HL-60/S4 (cell line): Measurements from ENCODE around the gene BSN.
"Not testable (repeated sequence)": the region's sequence is repeated elsewhere in the genome, so short reads cannot be mapped to it uniquely, and the experiment has no call there.

Experiments used
- in situ Hi-C: fragments of 300-500 bp; cut with MboI; formaldehyde crosslinking; loops from 2 replicates; pipeline ENCODE4 v1.14.3; 2022; ENCODE audit warnings: low sequenced_read_pairs

BSN gene

DNA sequence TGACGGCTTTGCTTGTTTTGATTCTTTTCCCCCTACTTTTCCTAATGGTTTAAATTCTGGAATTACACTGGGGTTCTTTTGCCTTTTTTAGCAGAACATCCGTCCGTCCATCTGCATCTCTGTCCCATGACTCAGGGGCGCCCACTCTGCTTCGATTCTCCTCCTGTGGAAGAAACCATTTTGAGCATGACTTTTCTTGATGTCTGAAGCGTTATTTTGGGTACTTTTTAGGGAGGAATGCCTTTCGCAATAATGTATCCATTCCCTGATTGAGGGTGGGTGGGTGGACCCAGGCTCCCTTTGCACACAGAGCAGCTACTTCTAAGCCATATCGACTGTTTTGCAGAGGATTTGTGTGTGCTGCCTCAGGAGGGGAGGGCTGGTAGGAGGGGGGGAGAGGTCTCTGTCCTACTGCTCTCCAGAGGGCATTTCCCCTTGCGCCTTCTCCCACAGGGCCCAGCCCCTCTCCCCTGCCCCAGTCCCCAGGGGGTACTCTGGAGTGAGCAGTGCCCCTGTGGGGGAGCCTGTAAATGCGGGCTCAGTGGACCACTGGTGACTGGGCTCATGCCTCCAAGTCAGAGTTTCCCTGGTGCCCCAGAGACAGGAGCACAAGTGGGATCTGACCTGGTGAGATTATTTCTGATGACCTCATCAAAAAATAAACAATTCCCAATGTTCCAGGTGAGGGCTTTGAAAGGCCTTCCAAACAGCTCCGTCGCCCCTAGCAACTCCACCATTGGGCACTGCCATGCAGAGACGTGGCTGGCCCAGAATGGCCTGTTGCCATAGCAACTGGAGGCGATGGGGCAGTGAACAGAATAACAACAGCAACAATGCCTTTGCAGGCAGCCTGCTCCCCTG, 19.5 kb upstream of the BSN start:
- in situ Hi-C loops: loop anchor here (25.0 kb wide), 1 partner anchor 127 kb away; the partner anchor contains the start of gene APEH

DNA sequence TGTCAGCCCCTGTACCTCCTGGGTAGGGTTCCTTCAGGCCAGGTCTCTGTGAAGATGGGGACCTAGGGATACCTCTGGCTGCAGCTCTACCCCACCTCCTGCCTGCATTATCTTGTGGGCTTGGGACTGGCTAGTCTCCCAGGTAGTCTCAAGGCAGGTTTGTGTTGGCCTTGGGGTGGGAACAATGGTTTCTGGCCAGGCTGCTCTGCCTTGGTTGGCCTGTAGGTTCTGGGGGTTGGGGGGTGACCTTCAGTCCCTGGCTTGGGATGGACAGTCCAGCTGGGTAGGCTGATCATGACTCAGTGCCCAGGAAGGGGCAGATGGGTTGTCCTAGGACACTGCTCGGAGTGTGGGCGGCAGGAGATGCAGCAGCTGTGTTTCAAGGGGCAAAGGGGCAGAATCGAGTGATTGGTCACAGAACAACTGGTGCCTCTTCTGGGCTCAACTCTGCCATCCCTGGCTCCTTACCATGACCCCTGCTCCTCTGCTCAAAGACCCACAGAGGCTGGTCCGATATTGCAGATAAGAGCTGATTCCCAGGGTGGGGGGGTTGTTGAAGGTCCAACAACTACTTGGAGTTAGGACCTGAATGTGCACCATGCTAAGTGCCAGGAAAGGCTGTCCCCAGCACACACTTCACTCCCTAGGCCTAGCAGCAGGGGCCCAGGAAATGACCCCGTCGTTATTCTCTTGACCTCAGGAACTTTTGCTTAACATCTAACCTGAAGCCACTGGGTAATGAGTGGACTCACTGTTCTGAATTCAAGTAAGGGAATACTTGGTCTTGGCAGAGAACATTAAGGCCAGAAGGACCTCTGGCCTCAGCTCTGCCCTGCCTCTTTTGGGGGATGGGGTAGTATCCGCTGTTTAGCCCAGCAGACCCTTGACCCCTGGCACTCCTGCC, 18.1 kb upstream of the BSN start:
- in situ Hi-C loops: loop anchor here (25.0 kb wide), 1 partner anchor 126 kb away; the partner anchor contains the start of gene APEH

DNA sequence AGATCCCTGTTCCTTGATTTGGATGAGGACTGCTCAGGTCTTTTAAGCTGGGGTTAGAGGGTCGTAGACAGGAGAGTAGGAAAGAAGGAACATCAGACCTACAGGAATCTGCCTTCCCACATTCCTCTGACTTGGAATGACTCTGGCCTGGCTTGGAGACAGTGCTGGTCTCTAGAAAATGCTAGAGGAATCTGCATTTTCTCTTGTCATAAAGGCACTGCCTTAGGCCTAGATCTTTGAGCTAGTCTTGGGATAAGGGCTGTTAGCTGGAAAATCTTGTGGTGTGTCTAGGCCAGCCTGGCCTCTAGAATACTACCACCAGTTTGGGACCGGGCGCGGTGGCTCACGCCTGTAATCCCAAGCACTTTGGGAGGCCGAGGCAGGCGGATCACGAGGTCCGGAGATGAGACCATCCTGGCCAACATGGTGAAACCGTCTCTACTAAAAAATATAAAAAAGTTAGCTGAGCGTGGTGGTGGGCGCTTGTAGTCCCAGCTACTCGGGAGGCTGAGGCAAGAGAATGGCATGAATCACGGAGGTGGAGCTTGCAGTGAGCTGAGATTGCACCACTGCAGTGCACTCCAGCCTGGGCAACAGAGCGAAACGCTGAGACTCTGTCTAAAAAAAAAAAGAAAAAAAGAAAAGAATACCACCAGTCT, 17.3 kb upstream of the BSN start:
- in situ Hi-C loops: loop anchor here (25.0 kb wide), 1 partner anchor 125 kb away; the partner anchor contains the start of gene APEH

DNA sequence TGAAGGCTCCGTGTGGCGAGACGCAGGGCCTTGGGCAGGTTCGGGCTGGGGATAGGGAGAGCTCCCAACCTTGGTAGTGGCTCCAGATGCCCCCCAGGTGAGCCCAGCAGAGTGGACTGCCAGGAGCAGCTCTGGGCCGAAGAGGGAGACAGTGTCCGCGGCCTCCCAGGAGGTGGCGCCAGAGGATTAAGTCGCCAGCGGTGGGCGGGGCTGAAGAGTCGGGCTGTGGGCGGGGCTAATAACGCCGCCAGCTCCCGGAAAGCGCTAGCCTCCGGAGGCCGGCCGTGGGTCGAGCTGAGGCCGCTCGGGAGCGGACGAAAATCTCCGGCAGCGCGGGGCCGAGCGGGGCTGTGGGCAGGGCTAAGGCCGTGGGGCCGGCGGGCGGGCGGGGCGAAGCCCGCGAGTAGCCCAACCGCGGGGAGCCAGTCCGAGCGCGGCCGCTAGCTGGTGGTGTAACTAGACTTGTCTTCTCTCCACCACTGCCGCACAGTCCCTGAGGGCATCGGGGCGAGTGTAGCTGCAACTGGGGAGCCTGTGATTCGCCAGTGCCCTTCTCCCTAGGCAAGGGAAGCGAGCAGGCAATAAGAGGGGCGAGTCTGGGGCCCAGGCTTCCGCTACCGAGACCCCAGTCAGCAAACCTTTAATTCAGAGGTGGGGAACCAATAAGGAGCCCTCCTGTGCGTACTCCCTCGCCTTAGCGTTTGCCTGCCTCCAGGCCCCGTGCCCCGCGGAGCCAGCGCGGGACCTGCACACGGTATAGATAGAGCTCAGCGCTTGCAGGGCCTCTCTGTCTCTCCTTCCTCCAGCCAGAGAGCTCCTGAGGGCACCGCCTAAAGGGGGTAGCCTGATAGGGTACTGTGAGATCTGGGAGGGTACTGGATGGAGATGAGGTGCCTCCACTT, 14.4 kb upstream of the BSN start:
- in situ Hi-C loops: loop anchor here (25.0 kb wide), 1 partner anchor 122 kb away; the partner anchor contains the start of gene APEH

DNA sequence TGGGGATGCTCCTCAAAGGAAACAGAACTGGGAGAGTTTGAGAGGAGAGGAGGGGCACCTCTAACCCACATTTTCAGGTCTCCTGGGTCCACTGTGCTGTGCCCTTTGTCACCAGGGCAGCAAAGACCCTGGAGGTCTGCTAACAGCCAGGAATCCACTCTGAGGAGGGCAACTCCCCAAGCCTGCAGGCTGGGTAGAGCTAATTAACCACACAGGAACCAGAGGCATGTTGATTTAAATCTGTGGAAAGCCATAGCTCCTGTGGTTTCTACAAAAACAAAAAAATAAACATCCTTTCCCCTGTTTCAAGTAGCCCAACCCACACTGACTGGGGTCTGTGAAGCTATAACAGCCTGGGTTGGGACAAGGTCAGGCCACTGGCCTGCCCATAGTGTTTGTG, 2.2 kb upstream of the BSN start:
- in situ Hi-C loops: no loop called here

DNA sequence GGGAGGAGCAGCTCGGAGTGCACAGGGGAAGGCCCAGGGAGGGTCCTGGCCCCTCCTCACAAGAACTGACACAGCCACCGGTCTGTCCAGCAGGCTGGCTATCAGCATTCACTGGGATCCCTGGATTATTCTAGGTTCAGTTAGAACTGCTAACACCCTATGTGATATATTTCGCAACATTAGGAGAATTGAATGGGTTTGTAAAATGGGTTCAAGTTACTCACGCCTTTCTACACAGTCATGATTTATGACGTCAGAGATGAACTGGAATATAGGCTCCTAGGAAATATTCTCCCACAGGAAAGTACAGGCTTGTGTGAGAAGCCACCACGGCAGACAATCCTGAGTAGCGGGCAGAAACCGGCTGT, 969 bp upstream of the BSN start:
- in situ Hi-C loops: no loop called here

DNA sequence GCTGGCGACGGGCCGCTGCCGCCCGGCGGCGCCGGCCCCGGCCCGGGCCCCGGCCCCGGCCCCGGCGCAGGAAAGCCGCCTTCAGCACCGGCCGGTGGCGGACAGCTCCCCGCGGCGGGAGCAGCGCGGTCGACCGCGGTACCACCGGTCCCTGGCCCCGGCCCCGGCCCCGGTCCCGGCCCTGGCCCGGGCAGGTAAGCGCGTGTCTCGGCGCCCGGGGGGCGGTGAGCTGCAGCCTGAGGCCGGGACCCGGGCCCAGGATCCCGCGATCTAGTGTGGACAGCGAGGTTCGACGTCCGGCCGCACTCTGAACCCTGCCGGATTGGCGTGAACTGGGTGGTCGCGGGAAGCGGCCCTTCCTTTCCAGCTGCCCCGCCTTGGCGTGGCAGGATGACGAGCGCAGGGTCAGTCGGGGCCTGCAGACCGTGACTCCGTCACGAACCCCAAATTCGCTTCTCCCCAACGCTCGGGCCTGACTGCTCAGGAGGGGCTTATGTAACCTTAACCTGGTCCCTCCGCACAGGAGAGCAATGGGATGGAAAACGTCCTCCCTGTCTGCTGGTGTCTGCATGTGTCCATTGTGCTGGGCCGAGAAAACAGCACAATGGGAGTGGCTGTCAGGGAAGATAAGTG, 472 bp downstream of the BSN start:
- in situ Hi-C loops: no loop called here

DNA sequence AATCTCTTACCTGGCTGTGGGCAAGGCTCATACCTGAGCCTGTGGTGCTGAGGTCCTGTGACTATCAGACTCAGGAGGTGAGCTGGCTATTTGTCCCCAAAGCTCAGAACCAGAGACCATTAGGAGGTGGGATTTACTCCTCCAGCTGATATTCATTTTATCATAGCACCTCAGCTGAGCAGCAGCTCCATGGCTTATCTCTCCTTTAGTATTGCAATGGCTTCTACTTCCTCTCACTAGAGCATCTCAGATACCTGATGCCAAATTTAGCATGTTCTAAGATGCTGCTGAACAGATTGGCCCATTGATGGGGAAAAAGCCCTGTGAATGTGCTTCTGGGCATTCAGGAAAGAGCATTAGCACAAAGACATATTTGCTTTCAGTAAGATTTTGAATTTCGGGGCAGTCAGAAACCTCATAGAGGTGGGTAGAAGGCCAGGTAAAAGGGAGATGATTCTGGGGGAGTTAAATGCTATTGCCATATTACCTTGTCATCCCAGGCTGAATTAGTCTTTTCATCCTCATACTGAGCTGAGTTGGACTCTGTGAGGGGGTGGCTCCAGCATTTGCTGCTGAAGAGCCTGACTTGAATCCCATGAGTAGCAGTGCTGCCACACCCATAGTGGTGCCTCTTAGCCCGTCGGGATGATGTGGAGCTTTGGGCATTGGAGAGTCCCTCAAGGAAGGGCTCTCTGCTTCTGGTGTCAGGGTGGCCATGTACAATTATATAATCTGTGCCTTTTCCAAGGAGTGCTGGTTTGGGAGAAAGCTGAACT, 2.4 kb downstream of the BSN start:
- in situ Hi-C loops: no loop called here

DNA sequence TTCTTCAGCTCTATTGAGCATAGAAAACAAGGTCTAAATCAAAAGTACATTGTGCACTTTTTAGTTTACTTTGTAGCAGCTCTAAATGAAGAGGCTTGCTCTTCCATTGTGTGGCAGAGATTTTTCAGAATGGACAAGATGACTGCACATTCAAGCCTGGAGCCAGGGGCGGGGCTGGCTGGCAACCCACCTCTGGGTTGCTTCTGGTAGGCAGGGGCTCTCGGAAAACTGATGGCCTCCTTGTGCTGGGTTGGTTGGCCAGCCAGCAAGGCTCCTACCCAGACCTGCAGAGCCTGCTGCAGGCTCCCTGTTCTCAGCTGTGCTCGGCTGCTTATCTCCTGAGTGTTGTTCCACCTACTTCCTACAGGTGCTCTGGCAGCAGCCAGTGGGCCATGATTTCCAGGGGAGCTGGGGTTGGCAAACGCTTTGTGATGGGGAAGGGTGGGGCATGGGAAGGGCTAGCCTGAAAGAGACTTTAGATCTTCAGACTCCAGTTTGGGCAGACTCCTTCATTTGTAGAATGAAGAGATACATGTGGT, 8.8 kb downstream of the BSN start:
- in situ Hi-C loops: no loop called here

DNA sequence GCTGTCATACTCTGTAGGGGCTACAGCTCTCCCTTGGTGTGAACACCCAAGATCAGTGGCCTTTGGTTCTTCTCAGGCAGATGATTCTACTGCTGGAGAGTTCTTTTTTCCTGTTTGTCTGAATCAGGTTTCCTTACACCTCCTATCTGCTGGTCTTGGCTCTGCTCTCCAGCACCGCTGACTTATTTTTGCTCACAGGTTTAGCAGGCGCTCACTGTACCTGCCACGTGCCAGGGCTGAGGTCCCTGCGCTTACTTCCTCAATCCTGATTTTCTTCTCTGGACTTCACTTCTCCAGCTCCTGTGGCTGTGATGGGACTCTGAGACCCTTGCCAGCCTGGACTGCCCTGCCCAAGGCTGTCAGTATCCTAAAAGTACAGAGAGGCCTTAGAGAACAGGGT, 9.5 kb downstream of the BSN start:
- in situ Hi-C loops: no loop called here

DNA sequence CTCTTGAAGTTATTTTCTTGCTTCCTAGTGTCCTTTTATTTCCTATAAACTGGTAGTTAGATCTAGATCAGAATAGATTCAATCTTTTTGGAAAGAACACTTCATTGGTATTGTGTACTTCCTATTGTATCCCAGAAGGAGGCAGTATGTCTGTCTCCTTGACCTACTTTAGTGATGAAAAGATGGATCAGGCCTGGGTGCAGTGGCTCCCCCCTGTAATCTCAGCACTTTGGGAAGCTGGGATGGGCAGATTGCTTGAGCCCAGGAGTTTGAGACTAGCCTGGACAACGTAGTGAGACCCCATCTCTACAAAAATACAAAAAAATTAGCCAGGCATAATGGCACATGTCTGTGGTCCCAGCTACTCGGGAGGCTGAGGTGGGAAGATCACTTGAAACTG, 12.0 kb downstream of the BSN start:
- in situ Hi-C loops: no loop called here

DNA sequence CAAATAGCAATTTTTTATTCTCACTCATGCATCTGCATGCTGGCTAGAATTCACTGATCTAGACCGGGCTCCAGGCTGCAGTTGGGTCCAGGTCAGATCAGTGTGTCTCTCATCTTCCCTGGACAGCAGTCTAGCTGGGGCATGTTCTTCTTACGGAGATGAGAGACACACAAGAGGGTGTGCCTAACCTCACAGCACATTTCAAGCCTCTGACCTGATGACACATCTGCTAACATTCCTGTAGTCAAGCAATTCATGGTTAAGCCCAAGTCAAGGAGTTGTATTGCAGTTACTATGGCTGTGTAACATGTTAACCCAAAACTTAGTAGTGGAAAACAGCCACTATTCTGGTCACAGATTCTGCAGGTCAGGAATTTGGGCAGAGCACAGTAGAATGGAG, 13.1 kb downstream of the BSN start:
- in situ Hi-C loops: no loop called here

DNA sequence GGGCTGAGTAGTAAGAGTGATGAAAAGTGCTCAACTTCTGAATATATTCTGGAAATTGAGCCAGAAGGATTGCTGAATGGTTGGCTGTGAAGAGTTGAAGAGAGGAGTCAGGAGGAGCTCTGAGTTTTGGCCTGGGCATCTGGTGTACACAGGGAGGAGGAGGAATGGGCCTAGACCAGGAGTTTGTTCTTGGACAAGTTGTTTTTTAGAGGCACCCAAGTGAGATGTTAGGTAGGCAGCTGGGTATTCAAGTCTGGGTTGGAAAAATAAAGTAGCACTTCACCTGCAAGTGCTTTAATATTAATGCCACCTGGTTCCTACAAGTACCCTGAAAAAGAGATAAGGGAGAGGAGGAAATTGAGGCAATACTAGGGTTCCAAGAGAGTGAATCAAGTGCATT, 14.7 kb downstream of the BSN start:
- in situ Hi-C loops: no loop called here

DNA sequence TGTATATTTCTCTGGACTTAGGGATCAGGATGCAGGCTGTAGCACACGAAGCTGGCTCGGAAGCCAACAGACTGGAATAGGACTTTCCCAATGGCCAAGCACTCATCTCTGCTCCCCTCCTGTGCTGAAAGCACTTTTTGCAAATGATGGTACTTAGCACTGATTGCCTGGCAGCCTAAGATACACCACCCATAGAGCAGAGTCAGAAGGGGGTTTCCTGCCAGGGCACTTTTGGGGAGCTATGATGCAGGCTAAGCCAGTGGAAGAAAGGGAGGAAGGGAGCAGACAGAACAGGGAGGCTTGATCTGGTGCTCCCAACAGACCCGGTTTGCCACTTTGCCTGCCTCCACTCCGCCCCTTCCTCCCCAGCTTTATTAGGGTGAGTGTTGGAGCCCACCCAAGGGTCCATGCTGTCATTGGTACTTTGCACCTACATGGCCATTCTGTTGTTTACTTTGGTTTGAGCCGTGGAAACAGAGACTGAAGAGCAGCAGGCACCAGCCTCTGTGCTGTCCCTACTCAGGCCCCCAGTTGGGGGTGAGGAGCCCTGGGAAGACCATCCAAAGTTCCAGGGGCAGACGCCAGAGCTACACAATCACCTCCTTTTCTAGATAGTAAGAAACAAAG, 15.9 kb downstream of the BSN start:
- in situ Hi-C loops: no loop called here

DNA sequence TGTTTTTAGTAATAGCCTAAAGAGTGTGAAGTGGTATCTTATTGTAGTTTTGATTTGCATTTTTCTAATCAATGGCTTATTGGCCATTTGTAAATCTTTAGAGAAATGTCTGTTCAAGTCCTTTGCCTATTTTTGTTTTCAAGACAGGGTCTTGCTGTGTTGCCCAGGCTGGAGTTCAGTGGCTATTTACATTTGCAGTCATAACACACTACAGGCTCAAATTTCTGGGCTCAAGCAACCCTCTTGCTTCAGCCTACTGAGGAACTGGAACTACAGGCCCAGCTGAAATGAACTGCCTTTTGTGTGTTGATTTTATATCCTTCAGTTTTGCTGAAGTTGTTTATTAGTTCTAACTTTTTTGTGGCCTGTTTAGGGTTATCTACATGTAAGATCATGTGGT, 27.9 kb downstream of the BSN start:
- in situ Hi-C loops: no loop called here

DNA sequence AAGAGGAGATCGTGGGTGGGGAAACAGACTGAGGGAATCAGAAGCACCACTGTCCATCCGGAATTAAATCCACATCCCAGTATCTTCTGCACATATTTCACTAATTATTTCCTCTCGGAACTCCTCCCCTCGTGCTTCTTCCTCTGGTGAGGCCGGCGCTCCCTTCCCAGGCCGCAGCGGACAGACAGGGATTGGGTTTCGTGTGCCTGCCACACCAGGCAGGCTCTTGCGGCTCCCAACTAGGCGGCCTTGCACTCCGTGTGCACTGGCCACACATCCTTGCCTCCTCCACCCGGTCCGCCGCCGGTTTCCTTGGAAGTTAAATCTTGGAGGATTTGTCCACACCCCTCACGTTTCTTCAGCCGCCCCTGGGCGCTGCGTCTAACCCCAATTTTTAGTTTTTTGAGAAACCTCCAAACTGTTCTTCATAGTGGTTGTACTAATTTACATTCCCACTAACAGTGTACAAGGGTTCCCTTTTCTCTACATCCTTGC, 31.0 kb downstream of the BSN start:
- in situ Hi-C loops: not testable (repeated sequence)

DNA sequence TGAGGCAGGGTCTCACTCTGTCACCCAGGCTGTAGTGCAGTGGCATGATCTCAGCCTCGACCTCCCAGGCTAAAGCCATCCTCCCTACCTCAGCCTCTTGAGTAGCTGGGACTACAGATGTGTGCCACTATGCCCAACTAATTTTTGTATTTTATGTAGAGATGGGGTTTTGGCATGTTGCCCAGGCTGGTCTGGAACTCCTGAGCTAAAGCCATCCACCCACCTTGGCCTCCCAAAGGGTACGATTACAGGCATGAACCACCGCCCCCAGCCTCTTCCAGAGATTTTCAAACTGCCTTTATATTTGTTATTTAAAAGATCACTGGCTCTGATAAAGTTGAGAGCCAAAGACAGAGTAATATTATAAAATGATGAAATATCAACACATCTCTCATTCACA, 37.3 kb downstream of the BSN start:
- in situ Hi-C loops: no loop called here

DNA sequence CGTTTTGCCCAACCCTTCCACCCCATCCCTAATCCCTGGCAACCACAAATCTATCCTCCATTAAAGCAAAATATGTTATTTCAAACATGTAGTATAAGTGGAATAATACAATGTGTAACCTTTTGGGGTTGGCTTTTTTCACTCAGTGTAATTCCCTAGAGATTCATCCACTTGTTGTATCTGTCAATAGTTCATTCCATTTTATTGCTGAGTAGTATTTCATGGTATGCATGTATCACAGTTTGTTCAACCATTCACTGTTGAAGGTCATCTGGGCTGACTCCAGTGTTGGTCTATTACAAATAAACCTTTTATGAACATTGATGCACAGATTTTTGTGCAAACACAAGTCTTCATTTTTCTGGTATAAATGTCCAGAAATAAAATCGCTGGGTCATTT, 38.8 kb downstream of the BSN start:
- in situ Hi-C loops: no loop called here
